Activated naive CD8-positive, alpha-beta T cell treated with anti-CD3 and anti-CD28 coated beads for 36 hours (primary cell): Measurements from ENCODE around the gene IRAK3. TPM values are rescaled to one million over a fixed set of nuclear protein-coding genes. Genes with fewer than 3 reads are reported as not detected.
"Not testable (repeated sequence)": the region's sequence is repeated elsewhere in the genome, so short reads cannot be mapped to it uniquely, and the experiment has no call there.

Source experiments
- DNase-seq: peaks from one replicate; pipeline ENCODE4 v3.0.0; 2021
- H3K27ac Mint-ChIP-seq: one replicate; pipeline ENCODE4 v1.8.0; 2022; ENCODE audit warnings: mild to moderate bottlenecking, moderate library complexity, mixed read lengths
- H3K27me3 Mint-ChIP-seq: one replicate; pipeline ENCODE4 v1.8.0; 2022; ENCODE audit warnings: mild to moderate bottlenecking, mixed read lengths
- H3K36me3 Mint-ChIP-seq: one replicate; pipeline ENCODE4 v1.8.0; 2021; ENCODE audit warnings: mild to moderate bottlenecking, mixed read lengths
- H3K4me1 Mint-ChIP-seq: one replicate; pipeline ENCODE4 v1.8.0; 2021; ENCODE audit warnings: mixed read lengths
- H3K4me3 Mint-ChIP-seq: one replicate; pipeline ENCODE4 v1.8.0; 2022; ENCODE audit warnings: mild to moderate bottlenecking, moderate library complexity, mixed read lengths
- H3K9me3 Mint-ChIP-seq: one replicate; pipeline ENCODE4 v1.8.0; 2022; ENCODE audit warnings: mixed read lengths
- total RNA-seq, 2 experiments: library from RNA; stranded (reverse); gene quantifications; one replicate each; pipeline ENCODE4 v1.2.3, GENCODE V29; 2021

The IRAK3 gene
- total RNA-seq, 2 experiments from 2014 or later = 0.30 to 0.33 TPM

DNA sequence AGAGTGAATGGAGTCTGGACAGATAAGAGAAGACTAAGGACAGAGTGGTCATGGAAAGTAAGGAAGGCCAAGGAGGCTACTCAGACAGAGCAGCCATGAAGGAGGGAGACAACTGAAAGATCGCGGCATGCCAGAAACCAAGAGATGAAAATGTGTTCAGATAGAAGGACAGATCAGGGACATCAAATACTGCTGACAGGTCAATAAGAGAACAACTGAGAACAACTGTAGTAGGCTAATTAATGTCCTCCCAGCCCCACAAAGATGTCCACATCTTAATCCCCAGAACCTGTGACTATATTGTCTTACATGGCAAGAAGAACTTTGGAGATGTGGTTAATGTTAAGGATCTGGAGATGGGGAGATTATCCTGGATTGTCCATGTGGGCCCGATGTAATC lies 98.3 kb downstream of the IRAK3 start:
- Mint-ChIP-seq H3K4me1 (peaks cover 57% of the 10 kb centered on the region), H3K9me3 (peaks cover 6% of the 10 kb centered on the region), H3K36me3 (peaks cover 4% of the 10 kb centered on the region), H3K27ac (peak overlapping the region; percentile 37), H3K4me3 (no peak overlapping the region), H3K27me3 (no peaks in the 10 kb centered on the region)
- no peak for DNase-seq

GRCh38 chr12:66288121-66288520 lies 99.1 kb downstream of the IRAK3 start:
- H3K36me3 Mint-ChIP-seq = peaks cover 4% of the 10 kb centered on the region
- peak overlapping the region; percentile 16 for H3K4me3 Mint-ChIP-seq
- peaks cover 57% of the 10 kb centered on the region for H3K4me1 Mint-ChIP-seq
- DNase-seq = peak; percentile 14
- no peaks in the 10 kb centered on the region for H3K27me3 Mint-ChIP-seq
- peaks cover 11% of the 10 kb centered on the region for H3K9me3 Mint-ChIP-seq
- H3K27ac Mint-ChIP-seq = peak overlapping the region; percentile 52

GRCh38 chr12:66289485-66289884 lies 100.5 kb downstream of the IRAK3 start:
- no peak for DNase-seq
- Mint-ChIP-seq H3K4me3 (no peak overlapping the region), H3K27ac (peak overlapping the region; percentile 17), H3K4me1 (peaks cover 47% of the 10 kb centered on the region), H3K9me3 (peaks cover 11% of the 10 kb centered on the region), H3K27me3 (no peaks in the 10 kb centered on the region), H3K36me3 (peaks cover 4% of the 10 kb centered on the region)

GRCh38 chr12:66290716-66291200 lies 101.7 kb downstream of the IRAK3 start:
- Mint-ChIP-seq H3K9me3 (peaks cover 11% of the 10 kb centered on the region), H3K4me1 (peaks cover 43% of the 10 kb centered on the region), H3K27me3 (no peaks in the 10 kb centered on the region), H3K27ac (no peak overlapping the region), H3K4me3 (no peak overlapping the region), H3K36me3 (peaks cover 4% of the 10 kb centered on the region)
- DNase-seq = no peak

- DNase-seq = no peak
- Mint-ChIP-seq H3K4me1 (peaks cover 22% of the 10 kb centered on the region), H3K4me3 (no peak overlapping the region), H3K27ac (no peak overlapping the region), H3K36me3 (no peaks in the 10 kb centered on the region), H3K27me3 (no peaks in the 10 kb centered on the region), H3K9me3 (peaks cover 5% of the 10 kb centered on the region)
Measured at GRCh38 chr12:66296176-66296683, 107.2 kb downstream of the IRAK3 start.

GRCh38 chr12:66297080-66297479 lies 108.1 kb downstream of the IRAK3 start:
- H3K27me3 Mint-ChIP-seq = no peaks in the 10 kb centered on the region
- no peak overlapping the region for H3K27ac Mint-ChIP-seq
- no peak overlapping the region for H3K4me3 Mint-ChIP-seq

GRCh38 chr12:66297923-66298322 lies 108.9 kb downstream of the IRAK3 start:
- H3K9me3 Mint-ChIP-seq = peaks cover 3% of the 10 kb centered on the region
- no peaks in the 10 kb centered on the region for H3K36me3 Mint-ChIP-seq
- DNase-seq = no peak
- H3K27me3 Mint-ChIP-seq = no peaks in the 10 kb centered on the region
- peaks cover 23% of the 10 kb centered on the region for H3K4me1 Mint-ChIP-seq
- H3K4me3 Mint-ChIP-seq = no peak overlapping the region
- H3K27ac Mint-ChIP-seq = no peak overlapping the region

More at GRCh38 chr12:66297080-66297479, 108.1 kb downstream of the IRAK3 start:
- H3K9me3 Mint-ChIP-seq = peaks cover 5% of the 10 kb centered on the region
- peaks cover 23% of the 10 kb centered on the region for H3K4me1 Mint-ChIP-seq
- H3K36me3 Mint-ChIP-seq = no peaks in the 10 kb centered on the region
- DNase-seq = no peak

GRCh38 chr12:66301944-66302826 lies 113.2 kb downstream of the IRAK3 start, which contains the start of gene HELB:
Gene HELB (plus strand): TSS chr12:66302493. CDS start chr12:66302604, 111 bp downstream.
- Mint-ChIP-seq H3K27ac (peak within 1 kb of the TSS; percentile 100), H3K4me1 (peaks cover 44% of the 10 kb centered on the region), H3K36me3 (peaks cover 24% of the 10 kb centered on the region), H3K9me3 (no peaks in the 10 kb centered on the region), H3K27me3 (no peaks in the 10 kb centered on the region), H3K4me3 (peak within 1 kb of the TSS; percentile 99)
- peak; percentile 92 for DNase-seq

- H3K4me1 Mint-ChIP-seq = peaks cover 43% of the 10 kb centered on the region
Measured at GRCh38 chr12:66302827-66303169, 113.8 kb downstream of the IRAK3 start.

GRCh38 chr12:66303316-66303804 lies 114.3 kb downstream of the IRAK3 start:
- Mint-ChIP-seq H3K4me1 (peaks cover 46% of the 10 kb centered on the region), H3K27ac (peak overlapping the region; percentile 100), H3K36me3 (peaks cover 31% of the 10 kb centered on the region), H3K4me3 (peak overlapping the region; percentile 99)
- not testable (repeated sequence) for H3K9me3 Mint-ChIP-seq, H3K27me3 Mint-ChIP-seq
- peak; percentile 14 for DNase-seq

More at GRCh38 chr12:66302827-66303169, 113.8 kb downstream of the IRAK3 start:
- Mint-ChIP-seq H3K27ac (peak overlapping the region; percentile 100), H3K36me3 (peaks cover 28% of the 10 kb centered on the region), H3K27me3 (no peaks in the 10 kb centered on the region), H3K4me3 (peak overlapping the region; percentile 99), H3K9me3 (no peaks in the 10 kb centered on the region)
- DNase-seq = no peak

Other genes starting within 250 kb of the IRAK3 start
- 10 to 100 TPM; 51.7 to 56.0 TPM for gene LLPH, start 58.5 kb upstream of the IRAK3 start, total RNA-seq
- 10 to 100 TPM; 38.8 to 39.4 TPM for gene TMBIM4, start 19.2 kb upstream of the IRAK3 start, total RNA-seq
- 10 to 100 TPM; 13.5 to 13.7 TPM for gene HELB, start 113.3 kb downstream of the IRAK3 start, total RNA-seq